Keratinocyte (primary cell): Measurements from ENCODE around the gene TTBK1.

Experiments
- EZH2 ChIP-seq: IDR thresholded peaks from one replicate; pipeline ENCODE4 v1.6.1; 2012; ENCODE audit warnings: inconsistent platforms, mild to moderate bottlenecking, low read length, moderate library complexity
- TF ChIP-seq, protein P1 (sequence below), 3 experiments: IDR thresholded peaks in 1 of 3; conservative IDR thresholded peaks in 1 of 3; optimal IDR thresholded peaks in 1 of 3; 2 replicates in 2 of 3; 3 replicates in 1 of 3; pipeline versions ENCODE3 to v1.5.1; 2011; ENCODE audit warnings: low read length in 3 of 3, mild to moderate bottlenecking in 3 of 3, moderate library complexity in 2 of 3, control low read depth in 1 of 3, inconsistent platforms in 1 of 3; ENCODE audit not compliant: insufficient read depth in 2 of 3; ENCODE audit errors: extremely low read depth in 1 of 3

DNA sequence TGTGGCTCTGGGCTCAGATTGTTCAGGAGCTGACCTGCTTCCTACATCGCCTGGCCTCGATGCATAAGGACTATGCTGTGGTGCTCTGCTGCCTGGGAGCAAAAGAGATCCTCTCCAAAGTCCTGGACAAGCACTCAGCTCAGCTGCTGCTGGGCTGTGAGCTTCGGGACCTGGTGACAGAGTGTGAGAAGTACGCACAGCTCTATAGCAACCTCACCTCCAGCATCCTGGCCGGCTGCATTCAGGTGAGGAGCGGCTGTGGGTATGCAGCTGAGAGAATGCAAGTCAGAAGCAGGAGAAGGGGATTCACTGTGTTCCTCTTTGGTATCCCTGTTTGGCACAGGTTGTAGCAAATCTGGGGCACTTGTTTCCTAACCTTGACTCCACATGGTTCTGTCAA is 43.4 kb upstream of the TTBK1 start:
- TF ChIP-seq, protein P1, sequence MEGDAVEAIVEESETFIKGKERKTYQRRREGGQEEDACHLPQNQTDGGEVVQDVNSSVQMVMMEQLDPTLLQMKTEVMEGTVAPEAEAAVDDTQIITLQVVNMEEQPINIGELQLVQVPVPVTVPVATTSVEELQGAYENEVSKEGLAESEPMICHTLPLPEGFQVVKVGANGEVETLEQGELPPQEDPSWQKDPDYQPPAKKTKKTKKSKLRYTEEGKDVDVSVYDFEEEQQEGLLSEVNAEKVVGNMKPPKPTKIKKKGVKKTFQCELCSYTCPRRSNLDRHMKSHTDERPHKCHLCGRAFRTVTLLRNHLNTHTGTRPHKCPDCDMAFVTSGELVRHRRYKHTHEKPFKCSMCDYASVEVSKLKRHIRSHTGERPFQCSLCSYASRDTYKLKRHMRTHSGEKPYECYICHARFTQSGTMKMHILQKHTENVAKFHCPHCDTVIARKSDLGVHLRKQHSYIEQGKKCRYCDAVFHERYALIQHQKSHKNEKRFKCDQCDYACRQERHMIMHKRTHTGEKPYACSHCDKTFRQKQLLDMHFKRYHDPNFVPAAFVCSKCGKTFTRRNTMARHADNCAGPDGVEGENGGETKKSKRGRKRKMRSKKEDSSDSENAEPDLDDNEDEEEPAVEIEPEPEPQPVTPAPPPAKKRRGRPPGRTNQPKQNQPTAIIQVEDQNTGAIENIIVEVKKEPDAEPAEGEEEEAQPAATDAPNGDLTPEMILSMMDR (optimal IDR thresholded peaks at IDR 0.05 in 1 of 3, IDR thresholded peaks at IDR 0.05 in 1 of 3, conservative IDR thresholded peaks at IDR 0.05 in 1 of 3; ENCODE audit: extremely low read depth in 1 of 3, insufficient read depth in 2 of 3, low read length in 3 of 3): no peak
- no peak for TF ChIP-seq EZH2
